ENCODE results near the gene CDH23.

DNA sequence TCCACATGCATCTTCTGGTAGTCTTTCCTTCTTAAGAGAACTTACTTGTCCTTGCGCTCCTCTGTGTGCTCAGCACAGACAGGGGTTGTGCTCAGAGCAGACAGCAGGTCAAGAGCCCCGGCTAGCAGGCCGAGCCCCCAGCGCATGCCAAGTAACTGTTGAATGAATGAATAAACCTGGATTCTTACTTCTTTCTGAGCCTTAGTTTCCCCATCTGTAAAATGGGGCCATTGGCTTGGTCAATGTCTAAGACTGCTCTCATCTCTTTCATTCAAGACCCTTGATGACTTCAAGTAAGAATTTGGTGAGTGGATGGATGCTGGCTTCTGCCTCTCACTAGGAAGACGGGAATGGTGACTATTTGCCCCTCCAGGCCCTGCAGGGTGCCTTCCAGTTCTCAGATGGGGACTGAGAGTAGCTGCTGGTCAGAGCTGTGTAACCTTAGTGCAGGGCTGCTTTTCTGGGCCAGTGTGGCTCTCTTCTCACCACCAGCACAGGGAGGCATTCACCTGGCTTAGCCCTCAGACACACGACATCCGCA, 78.1 kb downstream of the CDH23 start:
- TF ChIP-seq EZH2 (IDR thresholded peaks at IDR 0.05; ENCODE audit: borderline replicate concordance) (no peak), CTCF (IDR thresholded peaks at IDR 0.05; ENCODE audit: poor library complexity) (no peak)
